HG03460 (cell line): ENCODE results near the gene SERPINH1.

Experiments used
- ATAC-seq: cut with Tn5 transposase; IDR thresholded peaks from one replicate; pipeline ENCODE4 v1.9.1; 2021; ENCODE audit not compliant: unreplicated experiment

SERPINH1 gene

DNA sequence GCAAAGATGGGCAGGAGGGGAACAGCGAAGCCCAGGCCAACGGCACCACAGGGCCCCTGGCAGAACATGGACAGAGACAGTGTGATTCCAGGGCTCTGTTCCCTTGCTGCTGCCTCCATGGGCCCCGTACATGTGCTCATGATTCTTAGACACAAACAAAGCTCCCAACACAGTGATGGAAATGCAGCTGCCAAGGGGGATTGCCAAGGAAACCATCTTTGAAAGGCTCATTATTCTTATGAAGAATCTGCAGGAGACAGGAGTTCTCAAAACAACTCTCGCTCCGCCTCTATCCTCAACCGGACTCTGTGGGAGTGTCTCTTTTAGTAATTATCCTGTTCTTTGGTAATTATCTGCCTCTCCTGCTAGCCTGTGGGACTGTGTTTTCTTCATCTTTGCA, 32.2 kb downstream of the SERPINH1 start:
- ATAC-seq, result no peak

- ATAC-seq, result no peak
These were observed 33.4 kb downstream of the SERPINH1 start for GRCh38 chr11:75595429-75595828.

DNA sequence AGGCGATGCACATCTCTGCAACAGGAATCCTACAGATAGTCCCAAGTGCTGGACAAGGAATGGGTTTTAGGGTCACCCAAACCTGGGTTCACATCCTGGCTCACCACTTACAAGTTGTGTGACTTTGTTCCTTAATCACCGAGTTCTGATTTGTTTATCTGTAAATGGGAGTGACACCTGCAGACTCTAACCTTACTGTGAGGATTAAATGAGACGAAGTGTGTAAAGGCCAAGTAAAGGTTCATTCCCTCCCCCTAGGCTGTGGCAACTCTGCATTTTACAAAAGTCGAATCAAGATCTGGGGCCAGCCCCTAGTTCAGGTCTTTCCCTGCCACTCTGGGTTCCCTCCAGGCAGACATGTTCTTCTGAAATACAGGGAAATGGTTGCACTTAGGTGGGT, 34.9 kb downstream of the SERPINH1 start:
- no peak for ATAC-seq

GRCh38 chr11:75597636-75598035, 35.6 kb downstream of the SERPINH1 start:
- ATAC-seq, result no peak

- ATAC-seq, result no peak
These were observed 36.2 kb downstream of the SERPINH1 start for GRCh38 chr11:75598264-75598663.

DNA sequence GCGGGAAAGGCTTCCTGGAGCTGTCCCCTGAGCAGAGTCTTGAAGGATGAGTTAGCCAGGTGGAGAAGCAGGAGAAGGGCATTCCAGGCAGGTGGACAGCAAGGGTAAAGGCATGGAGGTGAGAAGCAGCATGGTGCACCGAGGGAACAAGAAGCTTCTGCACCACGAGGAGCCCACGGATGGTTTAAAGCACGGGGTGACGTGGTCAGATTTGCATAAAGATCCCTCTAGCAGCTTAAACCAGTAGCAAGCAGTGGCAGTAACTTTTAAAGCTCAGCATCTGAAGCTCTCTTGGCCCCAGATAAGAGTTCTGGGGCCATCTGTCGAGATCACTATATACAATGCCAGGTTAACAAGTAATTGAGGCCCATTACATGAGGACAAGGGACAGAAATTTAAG, 36.8 kb downstream of the SERPINH1 start:
- no peak for ATAC-seq

- ATAC-seq, result no peak
These were observed 38.3 kb downstream of the SERPINH1 start for GRCh38 chr11:75600356-75600755.

DNA sequence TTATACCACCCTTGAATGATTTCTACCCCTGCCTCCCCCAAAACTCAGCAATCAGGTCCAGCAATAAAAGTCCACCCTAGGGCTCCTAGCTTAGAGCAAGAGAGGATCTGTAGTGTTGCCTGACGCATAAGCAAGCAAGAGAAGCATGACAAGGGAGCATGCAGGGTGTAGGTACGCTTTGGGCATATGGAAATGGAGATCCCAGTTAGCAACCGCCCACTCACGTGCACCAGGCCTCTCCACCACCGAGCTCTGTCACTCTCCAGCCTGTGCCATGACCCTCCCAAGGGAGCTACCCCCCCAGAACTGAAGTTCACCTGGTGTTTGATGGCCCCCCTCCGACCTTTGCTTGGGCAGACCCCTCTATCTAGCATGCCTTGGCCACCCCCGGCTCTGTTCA, 39.4 kb downstream of the SERPINH1 start:
- ATAC-seq, result no peak

- no peak for ATAC-seq
These were observed 40.9 kb downstream of the SERPINH1 start for GRCh38 chr11:75602951-75603350.

DNA sequence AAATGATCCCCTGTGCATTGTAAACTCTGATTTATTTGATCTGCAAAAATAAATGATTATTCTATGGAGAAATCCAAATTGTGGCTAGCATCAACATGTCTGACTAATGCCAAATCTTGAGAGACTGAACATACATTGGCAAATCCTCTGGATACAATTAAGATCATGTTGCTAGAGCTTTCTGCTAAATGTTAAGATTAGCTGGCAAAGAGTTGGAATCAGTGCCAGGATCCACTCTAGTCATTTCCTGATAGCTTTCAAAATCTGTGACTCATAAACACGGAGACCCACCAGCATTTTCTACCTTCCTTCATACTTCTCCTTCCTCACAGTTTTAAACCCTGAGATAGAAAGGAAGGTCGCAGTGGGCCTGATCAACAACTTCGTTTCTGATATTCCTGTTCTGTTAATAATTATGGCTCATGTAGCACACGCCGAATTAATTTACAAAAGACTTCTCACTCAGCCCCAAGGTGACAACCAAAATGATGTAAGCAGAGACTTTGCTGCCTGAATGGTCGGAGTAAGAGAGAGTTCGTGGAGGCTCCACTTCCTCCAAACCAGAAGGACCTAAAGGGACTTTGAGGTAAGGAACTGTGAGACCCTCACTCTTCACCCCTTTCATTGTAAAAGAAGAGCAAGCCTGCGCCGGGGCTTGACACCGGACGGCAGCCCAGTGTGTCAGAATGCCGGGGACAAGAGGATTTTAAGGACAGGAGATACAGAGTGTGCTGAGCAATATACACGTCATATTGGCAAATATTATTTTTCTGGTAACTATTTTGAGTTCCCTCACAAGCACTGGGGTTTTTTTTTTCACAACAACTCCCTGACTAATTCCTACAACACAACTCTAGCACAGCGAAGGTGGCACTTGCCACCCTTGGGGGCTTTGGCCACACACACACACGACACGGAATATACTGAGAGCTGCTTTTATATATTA, 42.0 kb downstream of the SERPINH1 start:
- ATAC-seq, result no peak

DNA sequence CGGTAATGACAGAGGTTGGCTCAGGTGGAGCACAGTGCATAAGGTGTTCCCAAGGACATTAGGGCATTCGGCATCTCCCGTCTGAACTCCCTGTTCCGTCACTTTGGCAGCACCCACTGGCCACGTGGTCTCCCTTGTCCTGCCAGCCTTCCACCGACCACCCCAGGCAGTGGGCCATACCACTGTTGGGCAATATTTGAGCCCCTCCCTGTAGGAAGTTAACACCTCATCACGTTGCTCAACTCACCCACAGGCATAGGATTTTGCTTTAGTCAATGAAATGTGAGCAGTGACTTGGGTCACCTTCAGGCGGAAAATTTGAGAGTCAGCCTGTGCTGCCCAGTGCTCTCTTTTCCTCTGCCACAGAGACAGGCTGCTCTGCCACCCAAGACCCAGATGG, 44.0 kb downstream of the SERPINH1 start:
- ATAC-seq, result no peak

DNA sequence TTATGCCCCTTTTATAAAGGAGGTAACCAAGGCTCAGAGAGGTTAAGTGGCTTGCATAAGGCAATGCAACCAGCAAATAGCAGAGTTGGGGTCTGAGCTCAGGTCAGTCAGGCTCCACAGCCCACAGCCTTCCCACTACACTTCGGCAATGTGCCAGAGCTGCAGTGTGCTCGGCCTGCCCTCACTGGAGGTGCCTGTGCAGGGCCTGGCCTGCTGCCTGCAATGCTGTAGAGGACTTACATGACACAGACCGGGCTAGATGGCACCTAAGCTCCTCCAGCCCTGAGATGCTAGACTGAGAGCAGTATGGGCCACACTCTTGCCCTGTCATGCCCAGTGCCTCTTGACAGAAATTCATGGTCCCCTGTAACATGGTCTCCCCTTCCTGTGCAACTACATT, 49.8 kb downstream of the SERPINH1 start:
- ATAC-seq, result no peak

- no peak for ATAC-seq
These were observed 53.7 kb downstream of the SERPINH1 start for GRCh38 chr11:75615751-75616150.

DNA sequence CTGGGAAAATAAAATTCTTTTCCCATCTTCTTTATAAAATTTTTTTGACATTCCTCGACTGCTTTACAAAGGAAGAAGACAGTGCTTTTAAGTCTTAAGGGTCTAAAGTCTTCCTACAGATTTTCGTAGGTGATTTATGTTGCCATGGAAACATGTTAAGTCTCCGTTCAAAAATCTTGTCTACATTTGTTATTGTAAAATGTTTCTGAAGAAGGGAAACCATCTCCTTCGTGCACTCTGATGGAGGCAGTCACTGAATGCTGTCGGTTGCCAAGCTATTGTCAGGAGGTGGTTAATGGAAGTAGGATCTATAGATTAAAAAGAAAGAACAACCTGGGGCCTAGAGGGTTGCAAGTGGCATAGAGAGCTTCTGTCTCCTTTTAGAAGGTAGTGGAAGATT, 54.2 kb downstream of the SERPINH1 start:
- no peak for ATAC-seq
